Natural killer cell treated with Interleukin-12 subunit alpha and Interleukin-12 subunit beta and Interleukin-15 and Interleukin-18, amount 100 ng/mL, for 72 hours (primary cell): Measurements from ENCODE around the gene LHX3. TPM values are rescaled to one million over a fixed set of nuclear protein-coding genes. Genes with fewer than 3 reads are reported as not detected.

ENCODE experiments used
- total RNA-seq, 2 donors: library from RNA; stranded (reverse); gene quantifications; one replicate each; pipeline ENCODE4 v1.2.3, GENCODE V29; 2022

Gene LHX3
- total RNA-seq, 2 donors from 2014 or later, result 0.12 TPM; not detected in 1

Other genes with a start within 250 kb of the LHX3 start
- gene UBAC1, start 243.8 kb downstream of the LHX3 start, total RNA-seq, result 10 to 100 TPM; 28.9 to 42.4 TPM
- gene NACC2, start 109.8 kb downstream of the LHX3 start, total RNA-seq, result 10 to 100 TPM; 19.2 to 21.1 TPM
- gene TMEM250, start 86.3 kb downstream of the LHX3 start, total RNA-seq, result 10 to 100 TPM; 29.1 to 42.3 TPM
- gene QSOX2, start 40.7 kb upstream of the LHX3 start, total RNA-seq, result 10 to 100 TPM; 16.4 to 27.3 TPM
- not detected for gene CCDC187, start 99.0 kb upstream of the LHX3 start, total RNA-seq
- 1 to 10 TPM; 1.7 to 2.3 TPM for gene GPSM1, start 122.4 kb upstream of the LHX3 start, total RNA-seq
- gene DNLZ, start 158.6 kb upstream of the LHX3 start, total RNA-seq, result 10 to 100 TPM; 30.0 to 41.2 TPM
- gene CARD9, start 168.5 kb upstream of the LHX3 start, total RNA-seq, result 1 to 10 TPM; 2.8 to 9.4 TPM
- 10 to 100 TPM; 11.3 to 48.5 TPM for gene SNAPC4, start 195.0 kb upstream of the LHX3 start, total RNA-seq
- gene ENTR1, start 205.5 kb upstream of the LHX3 start, total RNA-seq, result 10 to 100 TPM; 24.1 to 86.6 TPM
- 100 to 1,000 TPM in 1 of 2 donors, 10 to 100 TPM in 1; 66.2 to 107 TPM for gene PMPCA, start 205.5 kb upstream of the LHX3 start, total RNA-seq
- gene INPP5E, start 234.7 kb upstream of the LHX3 start, total RNA-seq, result 10 to 100 TPM; 10.4 to 18.1 TPM